ENCODE data around the gene DSG3. TPM values are rescaled to one million over a fixed set of nuclear protein-coding genes. Genes with fewer than 3 reads are reported as not detected.

DSG3 gene
- total RNA-seq, 4 donors from 2014 or later, result 513 to 856 (median 737) TPM

DNA sequence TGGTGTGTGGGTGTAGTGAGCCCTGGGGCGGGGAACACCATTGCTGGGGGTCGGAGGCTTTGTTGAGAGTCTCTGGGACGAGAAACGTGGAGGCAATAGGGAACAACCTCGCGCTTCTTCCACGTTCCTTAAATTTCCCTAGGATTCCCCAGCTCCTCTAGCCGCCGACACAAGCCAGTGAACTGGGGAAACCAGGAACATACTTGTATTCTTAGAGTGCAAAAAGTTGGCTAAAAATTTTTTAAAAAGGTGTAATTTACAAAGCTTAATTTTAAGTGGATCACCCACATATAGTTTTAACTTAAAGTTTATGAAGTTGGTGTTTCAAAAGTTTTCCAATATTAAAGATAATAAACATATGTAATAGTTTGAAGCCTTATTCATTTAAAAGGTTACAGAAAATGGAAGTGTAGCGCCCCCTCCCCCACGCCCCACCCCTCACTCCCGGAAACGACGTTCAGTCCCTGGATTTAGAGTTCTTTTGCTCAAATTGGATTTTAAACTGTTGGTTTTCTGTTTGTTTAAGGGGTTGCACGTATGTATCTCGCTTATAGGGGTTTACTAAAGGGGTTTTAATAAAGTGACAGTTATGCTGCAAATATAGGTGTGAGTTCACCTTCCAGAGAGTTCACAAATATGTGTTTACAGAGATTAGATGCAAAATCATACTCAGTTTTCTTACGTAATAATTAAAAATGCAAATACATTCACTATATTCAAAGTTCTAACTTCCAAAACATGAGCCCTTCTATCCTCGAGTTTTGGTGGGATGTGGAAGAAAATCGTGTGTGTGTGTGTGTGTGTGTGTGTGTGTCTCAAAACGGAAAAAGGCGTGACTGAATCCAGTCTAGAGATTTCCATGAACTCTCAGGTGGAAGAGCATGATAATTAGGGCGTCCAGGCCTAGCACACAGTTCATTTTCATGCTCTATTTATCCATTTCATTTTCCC, 51.3 kb downstream of the DSG3 start:
- no peak for DNase-seq
- H3K9me3 ChIP-seq, result no peaks in the 10 kb centered on the region
- 14 to 17% methylated on average over 19 to 21 of the region's 22 CpGs for WGBS, 2 donors
- peaks cover 0 to 24% (median 0%) of the 10 kb centered on the region in 4 donors for H3K27me3 ChIP-seq
- TF ChIP-seq, protein P1, sequence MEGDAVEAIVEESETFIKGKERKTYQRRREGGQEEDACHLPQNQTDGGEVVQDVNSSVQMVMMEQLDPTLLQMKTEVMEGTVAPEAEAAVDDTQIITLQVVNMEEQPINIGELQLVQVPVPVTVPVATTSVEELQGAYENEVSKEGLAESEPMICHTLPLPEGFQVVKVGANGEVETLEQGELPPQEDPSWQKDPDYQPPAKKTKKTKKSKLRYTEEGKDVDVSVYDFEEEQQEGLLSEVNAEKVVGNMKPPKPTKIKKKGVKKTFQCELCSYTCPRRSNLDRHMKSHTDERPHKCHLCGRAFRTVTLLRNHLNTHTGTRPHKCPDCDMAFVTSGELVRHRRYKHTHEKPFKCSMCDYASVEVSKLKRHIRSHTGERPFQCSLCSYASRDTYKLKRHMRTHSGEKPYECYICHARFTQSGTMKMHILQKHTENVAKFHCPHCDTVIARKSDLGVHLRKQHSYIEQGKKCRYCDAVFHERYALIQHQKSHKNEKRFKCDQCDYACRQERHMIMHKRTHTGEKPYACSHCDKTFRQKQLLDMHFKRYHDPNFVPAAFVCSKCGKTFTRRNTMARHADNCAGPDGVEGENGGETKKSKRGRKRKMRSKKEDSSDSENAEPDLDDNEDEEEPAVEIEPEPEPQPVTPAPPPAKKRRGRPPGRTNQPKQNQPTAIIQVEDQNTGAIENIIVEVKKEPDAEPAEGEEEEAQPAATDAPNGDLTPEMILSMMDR (IDR thresholded peaks at IDR 0.05), result no peak
- TF ChIP-seq POLR2A (IDR thresholded peaks at IDR 0.05), result no peak
- H3K36me3 ChIP-seq, result no peaks in the 10 kb centered on the region
- peaks cover 8 to 52% (median 10%) of the 10 kb centered on the region in 3 donors for H3K4me1 ChIP-seq
- peak overlapping the region; percentile 22 to 71 (median 48) for H3K4me3 ChIP-seq
- intact Hi-C loops (cut with DNase I), result no loop called here
- peak overlapping the region; percentile 84 to 88 (median 87) for H3K27ac ChIP-seq

DNA sequence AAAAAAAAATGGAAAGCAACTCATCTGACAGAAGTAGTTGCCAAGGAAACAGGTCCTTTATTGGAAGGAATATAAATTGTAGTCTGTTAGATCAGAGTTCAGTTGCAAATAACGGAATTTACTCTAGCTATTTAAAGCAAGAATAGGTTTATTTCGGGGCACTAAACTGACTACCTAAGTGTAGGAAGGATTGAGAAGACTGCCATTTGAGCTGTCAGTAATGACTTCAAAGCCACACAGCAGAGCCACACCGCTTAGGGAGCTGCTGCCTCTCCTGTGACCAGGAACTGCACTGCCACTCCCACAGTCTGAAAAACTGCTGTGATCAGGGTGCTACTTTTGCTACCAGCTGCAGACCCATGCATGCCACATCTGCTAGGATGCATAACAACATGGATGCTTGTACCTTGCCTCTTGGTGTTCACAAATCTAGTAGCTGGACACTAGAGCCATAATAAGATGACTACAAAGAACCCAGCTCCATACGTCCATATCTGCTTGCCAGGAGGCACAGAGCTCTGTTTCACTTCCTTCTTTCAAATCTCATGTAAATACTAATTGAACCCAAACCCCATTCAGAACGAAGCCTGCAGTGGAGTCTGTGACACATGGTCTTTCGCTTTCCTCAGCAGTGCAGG, 52.6 kb downstream of the DSG3 start:
- intact Hi-C loops (cut with DNase I), result no loop called here
- Histone ChIP-seq H3K9me3 (no peaks in the 10 kb centered on the region), H3K27ac (peak overlapping the region in 3 of 4 donors; percentile 44 to 88 (median 87)), H3K4me1 (peaks cover 8 to 47% (median 10%) of the 10 kb centered on the region in 3 donors), H3K4me3 (no peak overlapping the region), H3K36me3 (no peaks in the 10 kb centered on the region), H3K27me3 (peaks cover 0 to 24% (median 0%) of the 10 kb centered on the region in 4 donors)
- TF ChIP-seq, protein P1 (IDR thresholded peaks at IDR 0.05), result no peak
- no peak for TF ChIP-seq POLR2A (IDR thresholded peaks at IDR 0.05)
- DNase-seq, result no peak
- 52 to 54% methylated on average over 6 of the region's 6 CpGs for WGBS, 2 donors

DNA sequence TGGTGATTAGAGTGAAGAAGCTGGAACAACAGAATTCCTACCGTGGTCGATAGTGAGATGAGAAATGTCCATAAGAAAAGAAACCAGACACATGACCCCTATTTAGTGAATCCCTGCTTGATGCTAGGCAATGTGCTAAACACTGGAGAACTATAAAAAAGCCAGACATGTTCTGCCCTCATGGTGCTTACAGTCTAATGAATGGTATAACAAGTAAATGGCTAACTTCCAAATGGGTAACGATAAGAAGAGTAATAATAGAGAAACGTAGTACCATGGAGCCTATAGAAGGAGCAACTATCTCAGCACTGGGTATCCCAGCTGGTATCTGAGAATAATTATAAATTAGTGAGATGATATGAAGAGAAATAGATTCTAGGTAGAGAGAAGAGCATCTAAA, 55.5 kb downstream of the DSG3 start:
- 92 to 93% methylated on average over 4 of the region's 4 CpGs for WGBS, 2 donors
- Histone ChIP-seq H3K4me1 (peaks cover 2 to 48% (median 8%) of the 10 kb centered on the region in 3 donors), H3K4me3 (no peak overlapping the region), H3K27me3 (peaks cover 0 to 10% (median 0%) of the 10 kb centered on the region in 4 donors), H3K27ac (no peak overlapping the region), H3K36me3 (no peaks in the 10 kb centered on the region), H3K9me3 (no peaks in the 10 kb centered on the region)
- TF ChIP-seq, protein P1 (IDR thresholded peaks at IDR 0.05), result no peak
- TF ChIP-seq POLR2A (IDR thresholded peaks at IDR 0.05), result no peak
- no peak for DNase-seq
- intact Hi-C loops (cut with DNase I), result no loop called here

DNA sequence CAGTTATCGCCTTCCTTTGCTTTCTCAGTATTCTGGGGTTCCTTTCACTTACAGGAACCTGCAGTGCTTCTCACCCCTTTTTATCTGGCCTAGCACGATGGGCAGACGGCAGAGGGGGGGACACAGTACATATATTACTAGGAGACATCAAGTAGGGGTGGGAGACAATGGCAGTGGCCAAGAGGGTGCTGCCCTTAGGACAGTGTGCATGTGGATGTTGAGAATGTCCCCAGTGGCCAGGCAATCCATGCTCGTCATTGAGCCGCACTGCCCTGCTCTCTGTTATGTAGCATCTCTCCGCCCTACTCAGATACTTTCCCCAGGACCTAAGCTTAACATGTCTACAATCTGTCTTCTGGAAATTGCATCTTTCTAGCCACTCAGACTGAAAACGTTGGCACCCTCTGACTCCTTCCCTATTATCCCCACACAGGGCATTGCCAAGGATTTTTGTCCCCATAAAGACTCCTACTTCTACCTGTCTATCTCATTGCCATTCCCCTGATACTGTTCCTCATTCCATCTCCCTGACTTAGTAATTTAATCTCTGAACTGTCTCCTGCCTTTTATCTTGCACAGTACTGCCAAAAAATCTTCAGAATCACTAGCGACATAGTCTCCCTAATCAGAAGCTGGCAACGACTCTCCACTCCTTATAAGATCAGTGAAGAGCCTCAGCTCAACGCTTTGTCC, 57.1 kb downstream of the DSG3 start:
- no peak overlapping the region for H3K4me3 ChIP-seq
- intact Hi-C loops (cut with DNase I), result no loop called here
- no peak for DNase-seq
- H3K36me3 ChIP-seq, result no peaks in the 10 kb centered on the region
- H3K9me3 ChIP-seq, result no peaks in the 10 kb centered on the region
- H3K4me1 ChIP-seq, result peaks cover 2 to 45% (median 9%) of the 10 kb centered on the region in 3 donors
- 70 to 79% methylated on average over 10 of the region's 10 CpGs for WGBS, 2 donors
- no peak overlapping the region for H3K27ac ChIP-seq
- no peaks in the 10 kb centered on the region for H3K27me3 ChIP-seq
- TF ChIP-seq, protein P1 (IDR thresholded peaks at IDR 0.05), result no peak
- TF ChIP-seq POLR2A (IDR thresholded peaks at IDR 0.05), result no peak
